Inflammatory macrophage (primary cell): ENCODE results near the gene CCDC197.

Experiments
- DNase-seq, 2 donors: peaks; one replicate each; pipeline ENCODE4 v3.0.0-alpha.2; 2020 to 2022

Gene CCDC197

DNA sequence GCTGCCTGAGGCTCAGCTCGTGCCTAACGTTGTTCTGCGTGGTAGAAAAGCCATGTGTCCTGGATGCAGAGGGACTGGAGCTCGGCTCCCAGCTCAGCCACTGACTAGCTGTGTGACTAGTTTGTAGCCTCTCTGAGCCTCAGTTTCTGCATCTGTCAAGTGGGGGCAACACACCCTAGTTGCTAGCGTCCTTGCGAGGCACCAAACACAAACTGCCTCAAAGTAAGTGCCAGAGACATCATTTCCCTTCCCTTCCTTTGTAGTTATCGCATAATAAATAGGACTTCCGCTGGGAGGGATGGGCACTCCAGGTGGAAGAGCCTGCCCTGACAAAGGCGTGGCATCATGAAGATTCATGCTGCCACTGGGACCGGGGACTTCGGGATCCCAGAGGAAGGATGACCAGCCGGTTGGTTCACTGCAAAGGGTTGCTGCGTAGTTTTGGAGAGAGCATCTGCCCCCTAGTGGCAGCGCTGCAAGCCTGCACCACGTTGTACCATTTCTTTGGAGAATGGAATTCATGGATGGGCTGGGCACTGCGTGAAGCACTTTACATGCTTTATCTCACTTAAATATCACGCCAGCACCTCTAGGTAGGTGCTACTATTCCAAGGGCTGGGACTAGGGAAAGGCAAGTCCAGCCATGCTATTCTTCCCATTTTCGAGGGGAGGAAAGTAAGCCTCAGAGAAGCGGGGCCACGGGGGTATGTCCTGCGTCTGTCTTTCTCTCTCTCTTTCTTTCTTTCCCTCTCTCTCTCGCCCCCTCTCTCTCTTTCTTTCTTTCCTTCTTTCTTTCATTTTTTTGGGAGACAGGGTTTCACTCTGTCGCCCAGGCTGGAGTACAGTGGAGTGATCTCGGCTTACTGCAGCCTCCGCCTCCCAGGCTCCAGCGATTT, 4.6 kb downstream of the CCDC197 start:
- peak; percentile 74 to 81 for DNase-seq

GRCh38 chr14:94003397-94003796, 6.3 kb downstream of the CCDC197 start:
- DNase-seq: no peak

DNA sequence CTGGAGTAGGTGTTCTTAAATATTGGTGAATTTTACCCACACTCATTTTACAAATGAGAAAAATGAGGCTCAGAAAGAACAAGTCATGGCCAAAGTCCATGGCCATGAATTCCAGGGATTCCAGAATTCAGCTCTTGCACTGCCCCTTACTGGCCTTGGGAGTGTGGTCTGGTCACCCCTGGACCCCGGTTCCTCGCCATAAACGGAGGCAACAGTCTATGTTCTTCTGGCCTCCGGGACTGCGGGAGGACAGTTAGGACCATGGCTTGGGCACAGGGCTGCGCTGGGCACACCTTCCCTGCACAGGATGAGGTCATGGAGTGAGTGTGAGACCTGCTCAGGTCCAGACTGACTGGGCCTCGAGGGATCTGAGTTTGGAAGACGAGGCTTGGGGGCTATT, 6.9 kb downstream of the CCDC197 start:
- no peak for DNase-seq

DNA sequence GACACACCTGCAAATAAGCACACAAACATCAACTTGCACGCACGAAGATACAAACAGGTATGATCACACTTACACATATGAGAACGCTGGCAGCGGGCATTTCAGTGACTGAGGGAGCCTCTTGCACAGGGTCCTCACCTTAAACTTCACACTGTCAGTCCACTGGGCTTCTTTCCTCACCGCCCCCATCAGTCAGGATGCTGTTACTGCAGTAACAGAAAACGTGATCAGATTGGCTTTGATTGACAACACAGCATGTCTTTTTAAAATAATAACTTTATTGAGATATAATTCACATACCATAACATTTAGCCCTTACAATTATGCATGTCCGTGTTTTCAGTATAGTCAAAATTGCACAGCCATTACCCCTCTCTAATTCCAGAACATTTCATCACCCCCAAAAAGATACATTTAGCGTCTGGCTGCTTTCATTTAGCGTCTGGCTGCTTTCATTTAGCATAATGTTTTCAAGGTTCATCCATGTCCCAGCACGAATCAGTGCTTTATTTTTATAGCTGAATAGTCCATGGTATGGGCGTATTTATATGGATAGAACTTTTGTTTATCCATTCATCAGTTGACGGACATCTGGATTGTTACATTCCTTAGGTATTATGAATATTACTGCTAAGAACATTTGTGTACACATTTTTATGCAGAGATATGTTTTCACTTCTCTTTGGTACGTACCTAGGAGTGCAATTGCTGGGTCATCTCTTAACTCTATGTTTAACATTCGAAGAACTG, 8.4 kb downstream of the CCDC197 start:
- DNase-seq: peak in 1 of 2 donors; percentile 24

DNA sequence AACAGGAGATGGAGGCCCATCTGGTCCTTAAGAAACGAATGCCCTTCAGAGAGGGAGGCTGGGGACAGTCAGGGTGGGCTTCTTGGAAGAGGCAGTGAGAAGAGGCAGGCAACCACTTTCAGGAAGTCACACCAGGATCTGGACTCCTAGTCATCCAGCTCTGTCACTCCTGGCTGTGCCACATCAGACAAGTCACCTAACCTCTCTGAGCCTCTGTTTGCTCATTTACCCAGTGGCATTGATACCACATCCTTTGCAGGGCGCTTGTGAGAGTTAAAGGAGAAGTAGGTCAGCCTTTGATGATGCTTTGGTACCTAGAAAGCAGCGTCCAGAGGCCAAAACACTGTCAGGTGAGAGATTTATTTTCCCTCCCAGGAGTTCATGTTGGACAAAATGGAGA, 11.1 kb downstream of the CCDC197 start:
- no peak for DNase-seq

DNA sequence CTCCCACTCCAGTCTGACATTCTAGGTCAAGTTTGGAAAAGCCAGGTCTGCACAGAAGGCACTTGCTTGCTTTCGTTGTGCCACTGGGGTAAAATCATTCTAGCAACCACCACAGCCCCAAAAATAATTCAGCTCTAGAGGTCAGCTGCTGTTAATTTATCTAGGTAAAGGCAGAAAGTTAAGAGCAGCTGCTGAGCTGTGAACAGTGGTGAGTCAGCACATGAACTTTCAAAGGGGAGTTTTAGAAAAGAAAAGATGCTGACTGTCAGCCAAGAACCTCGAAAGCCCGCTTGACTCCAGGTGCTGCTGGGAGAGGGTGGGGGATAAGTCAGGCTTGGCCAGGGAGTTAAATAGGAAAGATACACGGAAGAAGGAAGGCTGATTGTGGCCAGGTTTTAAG, 12.7 kb downstream of the CCDC197 start:
- no peak for DNase-seq

- DNase-seq: no peak
Observed at GRCh38 chr14:94010625-94011024, 13.5 kb downstream of the CCDC197 start.

DNA sequence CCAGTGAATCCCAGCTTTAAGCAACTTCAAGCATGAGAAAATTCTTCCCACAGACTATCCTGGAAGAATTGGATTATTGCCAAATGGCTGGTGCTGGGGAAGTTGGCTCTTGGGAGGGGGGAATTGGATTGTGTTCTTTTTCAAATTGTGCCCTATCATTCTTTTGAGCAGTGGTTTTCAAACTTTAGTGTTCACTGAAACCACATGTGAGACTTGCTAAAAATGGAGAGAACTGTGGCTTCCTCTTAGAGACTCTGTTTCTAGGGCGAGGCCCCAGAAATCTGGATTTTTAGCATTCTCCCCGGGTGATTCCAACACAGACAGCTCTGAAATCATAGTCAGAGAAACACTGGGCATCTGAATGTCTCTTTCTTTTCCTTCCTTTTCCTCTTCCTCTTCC, 14.7 kb downstream of the CCDC197 start:
- DNase-seq: no peak

GRCh38 chr14:94014382-94014781, 17.3 kb downstream of the CCDC197 start:
- DNase-seq: no peak

GRCh38 chr14:94015223-94015622, 18.1 kb downstream of the CCDC197 start:
- DNase-seq: no peak

DNA sequence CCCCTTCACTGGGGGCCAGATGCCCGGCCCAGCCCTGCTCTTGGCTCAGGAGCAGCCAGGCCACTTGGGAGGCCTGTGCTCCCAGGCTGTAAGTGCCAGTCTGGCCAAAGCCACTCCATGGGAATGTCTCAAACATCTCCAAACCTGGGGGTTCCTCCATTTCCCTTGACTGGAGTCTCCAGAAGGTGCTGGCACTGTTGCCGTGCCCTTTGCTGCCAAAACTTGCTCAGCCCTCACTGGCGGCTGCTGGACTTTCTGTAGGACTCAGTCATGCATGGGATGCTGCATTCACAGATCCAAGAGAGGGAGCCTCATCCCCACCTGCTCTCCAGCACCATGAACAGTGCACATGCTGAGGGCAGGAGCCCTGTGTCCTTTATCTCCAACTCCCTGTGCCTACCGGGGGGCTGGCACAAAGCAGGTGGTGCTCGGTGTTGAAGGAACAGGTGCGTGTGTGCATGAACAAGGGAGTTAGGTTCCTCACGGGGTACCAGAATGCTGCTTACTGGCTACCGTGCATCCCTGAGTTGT, 19.4 kb downstream of the CCDC197 start:
- DNase-seq: no peak

DNA sequence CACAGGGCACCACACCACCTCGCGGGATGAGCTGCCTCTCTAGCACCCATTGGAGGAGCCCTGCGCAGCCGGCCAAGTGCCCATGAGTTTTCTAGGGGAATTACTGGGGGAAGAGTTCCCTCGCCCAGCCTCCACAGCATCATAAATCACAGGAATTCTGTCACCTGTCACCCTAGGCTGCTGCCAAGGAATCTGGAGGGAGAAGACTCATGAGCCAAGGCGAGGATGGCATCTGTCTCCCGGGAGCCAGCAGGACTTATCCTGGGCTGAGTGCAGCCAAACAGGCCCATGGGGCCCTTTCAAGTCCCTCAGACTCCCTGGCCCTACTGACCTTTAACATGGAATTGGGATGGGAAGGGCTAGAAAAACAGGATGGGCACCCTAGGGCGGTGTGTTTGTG, 21.2 kb downstream of the CCDC197 start:
- no peak for DNase-seq

DNA sequence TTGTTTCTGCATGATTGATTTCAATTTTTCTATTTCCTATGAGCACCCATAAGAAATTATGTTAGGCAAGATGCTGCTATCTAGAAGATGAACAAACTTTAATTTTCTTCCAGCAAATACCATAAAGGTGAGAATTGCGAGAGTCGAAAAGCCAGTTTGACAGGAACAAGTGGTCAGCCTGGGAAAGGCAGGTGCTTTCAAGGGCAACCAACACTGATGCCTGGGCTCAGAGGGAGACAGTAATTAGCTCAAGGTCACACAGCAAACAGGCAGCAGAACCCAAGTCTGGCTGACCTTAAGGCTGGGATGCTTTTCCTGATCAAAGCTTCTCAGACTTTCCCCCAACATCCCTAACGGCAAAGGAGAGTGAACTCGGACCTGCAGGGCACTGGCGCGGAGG, 22.2 kb downstream of the CCDC197 start:
- DNase-seq: no peak

GRCh38 chr14:94020267-94020666, 23.2 kb downstream of the CCDC197 start:
- no peak for DNase-seq

- peak; percentile 83 to 85 for DNase-seq
Observed at GRCh38 chr14:94021001-94021400, 23.9 kb downstream of the CCDC197 start.

DNA sequence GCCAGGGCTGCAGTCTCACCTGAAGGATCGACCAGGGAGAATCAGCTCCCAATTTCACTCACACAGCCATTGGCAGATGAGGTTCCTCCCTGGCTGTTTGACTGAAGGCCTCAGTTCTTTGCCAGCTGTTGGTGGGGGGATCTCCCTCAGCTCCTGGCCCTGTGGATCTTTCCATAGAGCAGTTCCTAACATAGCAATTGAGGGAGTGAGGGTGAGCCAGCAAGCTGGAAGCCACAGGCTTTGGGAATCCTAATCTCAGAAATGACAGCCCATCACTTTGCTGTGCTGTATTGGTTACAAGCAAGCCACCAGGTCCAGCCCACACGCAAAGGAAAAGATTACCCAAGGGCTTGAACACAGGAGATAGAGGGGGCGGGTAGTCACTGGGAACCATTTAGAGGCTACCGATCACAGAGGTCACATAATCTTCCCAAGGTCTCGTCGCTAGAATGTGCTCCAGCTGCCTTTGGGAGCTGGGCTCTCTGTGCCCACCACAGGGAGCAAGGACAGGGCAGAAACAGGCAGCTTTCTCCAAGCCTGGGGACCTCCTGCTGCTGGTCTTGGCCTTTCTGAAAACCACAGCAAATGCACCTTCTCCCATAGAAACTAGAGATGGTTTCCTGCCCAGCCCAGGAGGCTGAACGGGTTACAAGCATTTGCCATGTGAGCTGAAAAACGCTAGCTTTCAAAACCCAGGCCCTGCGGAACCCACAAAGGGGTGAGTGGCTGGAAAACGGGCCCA, 24.5 kb downstream of the CCDC197 start:
- peak; percentile 74 to 77 for DNase-seq

DNA sequence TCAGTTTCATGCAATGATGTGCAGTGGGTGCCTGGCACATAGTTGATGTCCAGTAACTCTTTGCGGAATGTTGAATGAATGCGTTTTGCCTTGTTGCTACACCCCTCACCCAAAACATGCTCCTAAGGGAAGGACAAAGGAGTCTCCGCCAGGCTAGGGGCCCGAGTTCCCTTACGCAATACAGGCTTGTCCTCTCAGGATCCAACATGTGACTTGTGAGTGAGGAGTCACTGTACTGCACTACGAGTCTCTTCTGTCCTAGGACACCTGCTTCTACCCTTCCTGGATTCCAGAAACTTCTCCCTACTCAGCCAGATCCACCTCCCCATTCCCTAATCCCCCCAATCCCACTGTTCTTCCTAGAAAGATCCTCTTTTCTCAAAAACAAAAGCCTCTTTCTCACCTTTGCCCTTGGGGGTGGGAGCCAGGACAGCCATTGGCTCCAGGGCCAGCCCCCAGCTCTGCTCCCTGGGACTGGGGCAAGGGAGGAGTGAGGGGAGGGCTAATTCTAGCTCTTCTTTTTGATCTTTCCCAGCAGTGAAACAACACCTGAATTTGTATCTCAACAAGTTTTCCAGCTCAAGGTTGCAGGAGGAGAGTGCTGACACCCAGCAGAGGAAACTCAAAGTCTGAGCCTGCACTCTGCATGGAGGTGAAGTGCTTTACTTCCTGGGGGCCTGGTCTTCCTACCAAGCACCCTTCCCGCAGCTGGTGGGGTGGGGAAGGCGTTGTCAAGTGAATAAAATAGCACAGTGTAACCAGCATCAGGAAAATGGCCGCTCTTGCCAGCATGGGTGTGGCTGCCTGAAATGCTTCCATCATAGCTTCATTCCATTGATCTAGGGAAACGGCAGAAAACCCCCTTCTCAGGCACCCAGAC, 25.7 kb downstream of the CCDC197 start:
- no peak for DNase-seq

- DNase-seq: no peak
Observed at GRCh38 chr14:94024549-94024948, 27.4 kb downstream of the CCDC197 start.

DNA sequence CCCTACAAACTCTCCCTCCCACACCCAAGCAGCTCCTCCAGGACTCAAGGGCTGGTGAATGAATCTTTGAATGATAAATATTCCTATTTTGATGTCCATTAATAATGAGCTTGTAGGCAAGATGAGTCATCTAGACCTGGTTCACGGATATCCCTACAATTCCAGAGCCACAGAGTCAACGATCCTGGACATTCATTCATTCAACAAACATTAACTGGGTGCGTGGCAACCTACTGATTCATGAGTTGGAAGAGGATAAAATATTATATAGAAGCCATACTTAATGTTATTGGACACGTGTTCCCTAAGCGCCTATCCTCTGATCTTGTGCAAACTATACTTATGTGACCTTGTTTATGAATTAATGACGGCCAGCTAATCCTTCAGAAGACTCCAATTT, 28.6 kb downstream of the CCDC197 start:
- no peak for DNase-seq

DNA sequence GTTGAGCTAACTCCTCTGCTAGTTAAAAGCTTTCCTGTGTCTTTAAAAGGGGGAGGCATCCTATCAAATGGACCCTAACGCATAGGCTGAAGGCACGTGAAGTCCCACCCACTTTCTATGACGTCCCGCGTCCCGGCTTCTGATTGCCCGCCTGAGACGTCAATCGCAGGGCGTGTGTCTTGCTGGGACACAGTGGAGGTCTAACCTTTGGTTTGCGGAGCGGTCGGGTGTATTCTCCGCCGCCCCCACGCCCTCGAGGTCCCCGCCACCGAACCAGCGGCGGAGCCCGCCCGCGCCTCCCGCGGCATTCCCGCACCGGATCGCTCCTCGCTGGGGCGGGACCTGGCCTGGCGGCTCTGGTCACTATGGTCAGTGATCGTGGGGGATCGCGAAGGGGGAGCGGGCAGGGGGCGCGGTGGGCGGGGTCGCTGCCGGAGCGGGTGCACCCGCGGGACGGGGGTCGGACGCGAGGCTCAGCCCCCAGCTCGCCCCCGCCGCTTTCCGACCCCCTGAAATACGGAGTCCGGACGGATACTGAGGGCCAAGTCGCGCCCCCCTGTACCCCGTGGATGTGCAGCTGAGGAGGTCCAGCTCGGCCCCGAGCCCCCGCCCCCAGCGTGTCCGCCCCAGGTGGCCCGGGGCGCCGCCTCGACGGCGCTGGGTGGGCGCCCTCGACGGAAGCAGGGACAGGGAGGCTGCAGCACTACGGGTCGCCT, 29.2 kb downstream of the CCDC197 start, which contains the start of gene OTUB2:
Gene OTUB2, plus strand, starts transcription at position 168 of the 716 bp plus-strand sequence. Its CDS starts 198 bp downstream, at position 366.
- peak; percentile 98 to 100 for DNase-seq

DNA sequence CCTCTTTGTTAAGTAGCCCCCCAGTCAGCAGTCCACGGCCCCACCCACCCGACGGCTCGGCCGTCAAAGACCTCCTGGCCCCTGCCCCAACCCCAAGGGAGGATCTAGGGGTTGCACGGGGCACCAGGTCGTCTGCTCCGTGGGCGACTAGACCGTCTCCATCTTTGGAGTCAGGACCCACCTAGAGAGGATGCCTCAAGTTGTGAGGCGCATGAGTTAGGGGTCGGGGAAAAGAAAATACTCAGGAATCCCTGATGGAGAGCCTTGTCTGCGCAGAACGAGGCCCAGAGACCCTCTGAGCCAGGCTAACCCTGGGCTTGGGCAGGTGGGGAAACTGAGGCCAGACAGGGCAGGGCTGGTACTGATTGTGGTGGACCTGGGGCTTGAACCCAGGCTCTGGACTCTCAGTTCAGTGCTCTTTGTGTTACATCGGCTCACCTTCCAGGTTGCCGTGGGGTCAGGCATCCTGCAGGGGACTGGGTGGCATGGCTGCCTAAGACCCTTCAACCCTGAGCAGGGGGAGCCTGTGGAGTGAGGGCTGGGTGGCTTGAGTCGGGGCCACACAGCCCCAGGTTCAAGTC, 29.9 kb downstream of the CCDC197 start:
- no peak for DNase-seq
